ENCODE results near the gene DAGLA.
A peak's percentile ranks its signal among the peaks of the same experiment; 100 is the strongest.

DAGLA gene

GRCh38 chr11:61731211-61731951 is 51.2 kb downstream of the DAGLA start:
- no peak for DNase-seq

- no peak for DNase-seq
Observed at GRCh38 chr11:61731952-61732675, 51.9 kb downstream of the DAGLA start.

DNA sequence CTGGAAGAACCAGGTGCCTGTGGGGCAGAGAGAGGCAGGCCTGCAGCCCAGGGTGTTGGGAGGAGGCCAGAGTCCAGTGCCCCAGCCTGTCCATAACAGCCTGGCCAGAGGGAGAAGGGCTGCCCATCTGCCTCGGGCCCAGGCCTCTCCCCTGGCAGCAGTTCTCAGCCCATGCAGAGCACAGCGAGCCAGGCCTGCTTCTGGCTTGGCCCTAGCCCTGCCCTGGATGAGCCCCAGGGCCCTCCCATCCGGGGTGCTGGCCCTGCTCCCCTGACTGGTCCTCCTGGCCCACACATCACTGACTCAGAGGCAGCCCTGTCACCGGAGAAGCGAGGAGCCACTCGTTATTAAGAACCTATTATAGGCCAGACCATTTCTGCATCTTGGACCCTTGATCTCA is 52.5 kb downstream of the DAGLA start:
- no peak for DNase-seq

GRCh38 chr11:61733120-61733978 is 53.2 kb downstream of the DAGLA start:
- DNase-seq, result peak; percentile 54

DNA sequence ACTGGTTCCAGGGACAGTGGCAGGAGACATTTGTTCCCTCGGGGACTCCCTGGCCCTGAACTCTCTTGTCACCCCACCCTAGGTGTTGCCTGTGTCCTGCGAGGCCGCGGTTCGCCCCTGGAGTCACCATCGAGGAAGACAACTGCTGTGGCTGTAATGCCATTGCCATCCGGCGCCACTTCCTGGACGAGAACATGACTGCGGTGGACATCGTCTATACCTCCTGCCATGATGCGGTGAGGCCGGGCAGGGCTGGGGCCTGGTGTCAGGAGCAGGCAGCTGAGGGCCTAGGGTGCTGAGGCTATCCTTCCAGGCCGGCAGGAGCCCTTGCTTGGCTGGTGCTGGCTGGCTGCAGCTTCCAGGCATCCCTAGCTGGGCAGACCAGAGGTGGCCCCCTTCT is 54.6 kb downstream of the DAGLA start:
- DNase-seq, result no peak

GRCh38 chr11:61735391-61735790 is 55.2 kb downstream of the DAGLA start:
- DNase-seq, result no peak

GRCh38 chr11:61736310-61736709 is 56.1 kb downstream of the DAGLA start:
- no peak for DNase-seq

GRCh38 chr11:61737131-61737530 is 56.9 kb downstream of the DAGLA start:
- DNase-seq, result no peak

- no peak for DNase-seq
Observed at GRCh38 chr11:61737636-61738386, 57.6 kb downstream of the DAGLA start.

GRCh38 chr11:61738776-61739175 is 58.6 kb downstream of the DAGLA start:
- no peak for DNase-seq

DNA sequence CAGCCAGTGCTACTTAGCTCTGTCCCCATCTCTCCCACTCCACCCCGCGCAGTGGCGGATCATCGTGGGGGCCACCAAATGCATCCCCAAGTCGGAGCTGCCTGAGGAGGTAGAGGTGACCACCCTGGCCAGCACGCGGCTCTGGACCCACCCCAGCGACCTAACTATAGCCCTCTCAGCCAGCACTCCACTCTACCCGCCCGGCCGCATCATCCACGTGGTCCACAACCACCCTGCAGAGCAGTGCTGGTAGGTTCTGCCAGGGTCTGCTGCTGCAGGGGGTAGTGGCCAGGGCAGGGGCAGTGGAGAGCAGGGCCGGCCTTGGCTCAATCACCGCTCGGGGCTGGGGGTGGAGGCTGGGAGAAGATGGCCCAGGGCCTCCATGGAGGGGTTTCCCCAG is 59.2 kb downstream of the DAGLA start:
- no peak for DNase-seq

GRCh38 chr11:61739966-61740365 is 59.8 kb downstream of the DAGLA start:
- no peak for DNase-seq

- DNase-seq, result no peak
Observed at GRCh38 chr11:61742391-61742790, 62.2 kb downstream of the DAGLA start.

GRCh38 chr11:61743486-61744095 is 63.4 kb downstream of the DAGLA start:
- no peak for DNase-seq

DNA sequence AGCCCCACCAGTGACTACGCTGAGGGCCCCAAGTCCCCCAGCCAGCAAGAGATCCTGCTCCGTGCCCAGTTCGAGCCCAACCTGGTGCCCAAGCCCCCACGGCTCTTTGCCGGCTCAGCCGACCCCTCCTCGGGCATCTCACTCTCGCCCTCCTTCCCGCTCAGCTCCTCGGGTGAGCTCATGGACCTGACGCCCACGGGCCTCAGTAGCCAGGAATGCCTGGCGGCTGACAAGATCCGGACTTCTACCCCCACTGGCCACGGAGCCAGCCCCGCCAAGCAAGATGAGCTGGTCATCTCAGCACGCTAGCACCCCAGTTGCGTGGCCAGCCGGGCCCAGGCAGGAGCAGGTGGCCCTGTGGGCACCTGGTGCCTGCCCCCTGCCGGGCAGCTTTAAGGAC is 64.0 kb downstream of the DAGLA start:
- DNase-seq, result no peak

- DNase-seq, result no peak
Observed at GRCh38 chr11:61744609-61745156, 64.5 kb downstream of the DAGLA start.

GRCh38 chr11:61745781-61746441 is 65.7 kb downstream of the DAGLA start:
- no peak for DNase-seq

GRCh38 chr11:61746442-61747191 is 66.4 kb downstream of the DAGLA start:
- DNase-seq, result no peak

DNA sequence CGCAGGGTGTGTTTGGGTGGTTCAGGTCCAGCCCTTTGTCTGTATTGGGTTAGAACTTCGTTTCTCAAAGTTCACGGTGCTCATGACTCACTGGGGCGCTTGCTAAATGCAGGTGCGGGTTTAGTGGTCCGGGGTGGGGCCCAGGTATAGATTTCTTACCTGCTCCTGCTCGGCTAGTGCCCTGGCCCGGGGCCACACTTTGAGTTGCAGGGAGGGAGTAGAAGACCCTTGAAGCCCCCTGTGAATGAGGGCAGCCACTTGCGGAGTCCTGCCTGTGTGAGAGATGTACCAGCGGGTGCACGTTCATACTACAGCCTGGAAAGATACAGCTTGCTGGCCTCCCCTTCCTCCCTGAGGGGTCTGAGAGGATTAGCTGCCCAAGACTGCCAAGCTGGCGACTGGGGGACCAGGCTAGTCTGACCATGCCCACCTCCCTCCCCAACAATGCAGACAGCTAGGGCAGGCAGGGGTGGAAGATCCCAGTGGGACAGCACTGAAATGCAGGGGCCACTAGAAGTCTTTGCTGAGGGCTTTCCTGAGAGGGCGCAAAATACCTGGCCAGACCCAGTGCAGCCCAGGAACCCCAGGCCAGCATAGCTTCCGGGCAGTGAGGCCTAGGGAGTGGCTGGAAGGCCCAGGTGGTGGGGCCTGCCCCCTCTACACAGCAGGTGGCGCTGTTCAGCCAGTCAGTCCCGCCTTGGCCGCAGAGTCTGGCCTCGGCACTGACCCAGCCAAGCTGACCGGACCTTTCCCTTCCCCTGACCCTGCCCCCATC is 67.2 kb downstream of the DAGLA start:
- DNase-seq, result peak; percentile 46

DNA sequence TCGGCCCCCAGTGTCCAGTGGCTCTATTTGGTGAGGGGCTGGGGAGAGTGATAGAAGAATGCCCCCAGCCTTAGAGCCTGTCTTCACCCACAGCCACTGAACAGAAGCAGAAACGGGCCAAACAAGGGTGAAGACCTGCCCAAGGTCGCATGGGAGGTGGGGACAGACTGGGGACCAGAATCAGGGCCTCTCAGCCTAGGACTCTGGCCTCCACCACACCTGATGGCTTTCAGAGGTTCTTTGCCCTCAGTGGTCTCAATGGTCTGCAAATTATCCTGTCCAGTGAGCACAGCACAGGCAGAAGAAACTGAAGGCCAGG is 67.7 kb downstream of the DAGLA start:
- DNase-seq, result no peak

Measured in NK-92 treated with Interleukin-12 subunit alpha and Interleukin-12 subunit beta, amount 100 ng/mL, for 24 hours (cell line).